ENCODE results near the gene SECISBP2L. TPM values are rescaled to one million over a fixed set of nuclear protein-coding genes. Genes with fewer than 3 reads are reported as not detected.
A peak's percentile ranks its signal among the peaks of the same experiment; 100 is the strongest.

The SECISBP2L gene
- total RNA-seq, 1 donor from 2014 or later: 54.3 TPM

- peak overlapping the region; percentile 88 for H3K4me3 Mint-ChIP-seq (ENCODE audit: unreplicated experiment)
- H3K27ac Mint-ChIP-seq (ENCODE audit: unreplicated experiment): peak overlapping the region; percentile 94
- H3K4me1 Mint-ChIP-seq (ENCODE audit: low read depth): peaks cover 80% of the 10 kb centered on the region
- no peak for DNase-seq (ENCODE audit: low spot score)
- peaks cover 4% of the 10 kb centered on the region for H3K36me3 Mint-ChIP-seq (ENCODE audit: low read depth)
- no peaks in the 10 kb centered on the region for H3K27me3 Mint-ChIP-seq (ENCODE audit: low read depth)
- H3K9me3 Mint-ChIP-seq (ENCODE audit: low read depth): no peaks in the 10 kb centered on the region
- TF ChIP-seq CTCF (IDR thresholded peaks at IDR 0.05): no peak
These were observed 83.4 kb downstream of the SECISBP2L start for GRCh38 chr15:48962662-48963523.

DNA sequence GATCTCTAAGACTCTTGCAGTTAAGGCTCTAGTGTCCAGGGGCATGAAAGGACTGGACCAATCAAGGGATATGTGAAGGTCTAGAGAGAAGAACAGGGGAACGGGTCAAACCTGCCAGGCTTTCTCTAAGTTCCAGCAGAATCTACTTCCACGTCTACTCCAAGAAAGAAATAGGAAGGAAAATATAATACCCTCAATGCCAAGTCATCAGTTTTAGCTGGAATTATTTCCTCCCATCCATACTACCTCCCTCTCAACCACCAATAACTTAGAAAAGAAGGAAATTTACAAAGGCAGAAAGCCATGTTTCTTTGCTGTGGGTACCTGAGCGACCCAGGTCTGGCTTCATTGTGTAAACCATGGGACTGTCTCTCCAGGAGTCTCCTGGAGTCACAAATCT, 90.3 kb downstream of the SECISBP2L start:
- Mint-ChIP-seq H3K27me3 (ENCODE audit: low read depth) (no peaks in the 10 kb centered on the region), H3K36me3 (ENCODE audit: low read depth) (peaks cover 19% of the 10 kb centered on the region), H3K27ac (ENCODE audit: unreplicated experiment) (peak overlapping the region; percentile 53), H3K4me3 (ENCODE audit: unreplicated experiment) (no peak overlapping the region), H3K4me1 (ENCODE audit: low read depth) (peaks cover 83% of the 10 kb centered on the region), H3K9me3 (ENCODE audit: low read depth) (peaks cover 7% of the 10 kb centered on the region)
- DNase-seq (ENCODE audit: low spot score): no peak
- no peak for TF ChIP-seq CTCF (IDR thresholded peaks at IDR 0.05)

GRCh38 chr15:48955370-48955769, 90.9 kb downstream of the SECISBP2L start:
- peak overlapping the region; percentile 86 for H3K27ac Mint-ChIP-seq (ENCODE audit: unreplicated experiment)
- TF ChIP-seq CTCF (IDR thresholded peaks at IDR 0.05): no peak

GRCh38 chr15:48954538-48954937, 91.7 kb downstream of the SECISBP2L start:
- Mint-ChIP-seq H3K27me3 (ENCODE audit: low read depth) (no peaks in the 10 kb centered on the region), H3K4me1 (ENCODE audit: low read depth) (peaks cover 70% of the 10 kb centered on the region), H3K4me3 (ENCODE audit: unreplicated experiment) (peak overlapping the region; percentile 42), H3K9me3 (ENCODE audit: low read depth) (peaks cover 7% of the 10 kb centered on the region), H3K36me3 (ENCODE audit: low read depth) (peaks cover 23% of the 10 kb centered on the region), H3K27ac (ENCODE audit: unreplicated experiment) (peak overlapping the region; percentile 86)
- peak; percentile 68 for TF ChIP-seq CTCF (IDR thresholded peaks at IDR 0.05)
- DNase-seq (ENCODE audit: low spot score): no peak

More at GRCh38 chr15:48955370-48955769, 90.9 kb downstream of the SECISBP2L start:
- no peak for DNase-seq (ENCODE audit: low spot score)
- Mint-ChIP-seq H3K36me3 (ENCODE audit: low read depth) (peaks cover 23% of the 10 kb centered on the region), H3K4me3 (ENCODE audit: unreplicated experiment) (no peak overlapping the region), H3K9me3 (ENCODE audit: low read depth) (peaks cover 7% of the 10 kb centered on the region), H3K4me1 (ENCODE audit: low read depth) (peaks cover 78% of the 10 kb centered on the region), H3K27me3 (ENCODE audit: low read depth) (no peaks in the 10 kb centered on the region)

GRCh38 chr15:48946840-48947187, 99.4 kb downstream of the SECISBP2L start:
- peaks cover 3% of the 10 kb centered on the region for H3K9me3 Mint-ChIP-seq (ENCODE audit: low read depth)
- H3K4me1 Mint-ChIP-seq (ENCODE audit: low read depth): peaks cover 39% of the 10 kb centered on the region
- peaks cover 17% of the 10 kb centered on the region for H3K36me3 Mint-ChIP-seq (ENCODE audit: low read depth)
- no peak overlapping the region for H3K4me3 Mint-ChIP-seq (ENCODE audit: unreplicated experiment)
- no peak for TF ChIP-seq CTCF (IDR thresholded peaks at IDR 0.05)
- H3K27me3 Mint-ChIP-seq (ENCODE audit: low read depth): no peaks in the 10 kb centered on the region
- DNase-seq (ENCODE audit: low spot score): no peak
- H3K27ac Mint-ChIP-seq (ENCODE audit: unreplicated experiment): peak overlapping the region; percentile 94
